Measurements from ENCODE around the gene CNGA3.
"Not testable (repeated sequence)": the region's sequence is repeated elsewhere in the genome, so short reads cannot be mapped to it uniquely, and the experiment has no call there.

Gene CNGA3

DNA sequence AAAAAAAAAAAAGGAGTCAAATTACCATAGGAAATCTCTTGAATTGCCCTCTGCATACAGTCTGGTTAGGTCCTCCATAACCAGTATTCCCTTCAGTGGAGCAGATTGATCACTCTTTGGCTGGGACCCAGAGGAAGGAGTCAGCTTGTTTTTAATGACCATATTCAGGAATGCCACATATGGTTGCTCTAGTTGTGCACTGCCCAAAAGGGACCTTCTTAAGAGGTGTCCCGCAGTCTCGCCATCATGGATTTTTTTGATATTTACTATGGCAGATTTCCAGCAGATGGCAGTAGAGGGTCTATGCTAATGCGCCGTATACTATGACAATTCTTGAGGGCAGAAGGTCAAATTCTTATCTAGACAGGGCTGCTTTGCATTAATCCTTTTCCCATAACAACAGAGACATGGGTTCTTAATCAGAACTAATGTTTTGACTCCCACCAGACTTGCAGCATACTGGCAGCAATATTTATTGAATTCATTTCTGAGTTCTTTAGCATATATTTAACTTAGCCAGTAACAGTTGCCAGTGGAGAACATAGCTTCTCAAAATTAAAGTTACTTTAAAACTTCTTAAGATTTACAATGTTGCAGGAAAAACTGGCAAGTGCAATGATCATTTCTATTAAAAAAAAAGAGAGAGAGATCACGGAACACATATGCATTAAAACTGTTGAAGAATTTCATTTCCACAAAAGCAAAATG, 66.6 kb downstream of the CNGA3 start:
- no peaks in the 10 kb centered on the region for H3K9me3 ChIP-seq (ENCODE audit: low read length)
- no peaks in the 10 kb centered on the region for H3K27me3 ChIP-seq (ENCODE audit: control insufficient read depth in 1 of 2, insufficient read depth in 2 of 2, low read length in 2 of 2)
- H3K27ac ChIP-seq (ENCODE audit: low read depth, low read length) = no peak overlapping the region
- no peak overlapping the region for H3K4me3 ChIP-seq (ENCODE audit: low read depth in 1 of 2, low read length in 2 of 2)
- H3K4me1 ChIP-seq (ENCODE audit: insufficient read depth, low read length) = no peaks in the 10 kb centered on the region
- H3K36me3 ChIP-seq (ENCODE audit: insufficient read depth, low read length) = no peaks in the 10 kb centered on the region
- no peak overlapping the region for H3K9ac ChIP-seq (ENCODE audit: low read length)

DNA sequence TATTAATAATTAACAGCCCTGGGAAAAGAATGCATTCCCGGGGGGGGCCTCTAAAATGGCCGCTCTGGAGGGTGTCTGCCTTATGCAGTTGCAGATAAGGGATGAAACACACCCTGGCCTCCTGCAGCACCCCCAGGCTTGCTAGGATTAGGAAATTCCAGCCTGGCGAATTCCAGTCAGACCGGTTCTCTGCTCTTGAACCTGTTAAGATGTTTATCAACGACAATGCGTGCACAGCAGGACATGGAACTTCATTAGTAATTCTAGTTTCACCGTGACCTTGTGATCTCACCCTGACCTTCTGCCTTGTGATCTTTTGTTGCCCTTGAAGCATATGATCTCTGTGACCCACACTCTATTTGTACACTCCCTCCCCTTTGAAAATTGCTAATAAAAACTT, 68.0 kb downstream of the CNGA3 start:
- H3K4me1 ChIP-seq (ENCODE audit: insufficient read depth, low read length); H3K9ac ChIP-seq (ENCODE audit: low read length); H3K27me3 ChIP-seq (ENCODE audit: control insufficient read depth in 1 of 2, insufficient read depth in 2 of 2, low read length in 2 of 2): not testable (repeated sequence)

DNA sequence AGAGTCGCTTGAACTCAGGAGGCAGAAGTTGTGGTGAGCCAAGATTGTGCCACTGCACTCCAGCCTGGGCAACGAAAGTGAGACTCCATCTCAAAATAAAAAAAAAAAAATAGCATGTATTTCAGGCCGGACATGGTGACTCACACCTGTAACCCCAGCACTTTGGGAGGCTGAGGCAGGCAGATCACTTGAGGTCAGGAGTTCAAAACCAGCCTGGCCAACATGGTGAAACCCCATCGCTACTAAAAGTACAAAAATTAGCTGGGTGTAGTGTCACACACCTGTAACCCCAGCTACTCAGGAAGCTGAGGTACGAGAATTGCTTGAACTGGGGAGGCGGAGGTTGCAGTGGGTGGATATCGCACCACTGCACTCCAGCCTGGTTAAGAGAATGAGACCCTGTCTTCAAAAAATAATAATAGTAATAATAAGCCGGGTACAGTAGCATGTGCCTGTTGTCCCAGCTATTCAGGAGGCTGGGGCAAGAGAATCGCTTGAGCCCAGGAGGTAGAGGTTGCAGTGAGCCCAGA, 69.5 kb downstream of the CNGA3 start:
- H3K9ac ChIP-seq (ENCODE audit: low read length) = not testable (repeated sequence)

More for the DNA sequence above, 68.0 kb downstream of the CNGA3 start:
- not testable (repeated sequence) for H3K27ac ChIP-seq (ENCODE audit: low read depth, low read length); H3K4me3 ChIP-seq (ENCODE audit: low read depth in 1 of 2, low read length in 2 of 2); H3K9me3 ChIP-seq (ENCODE audit: low read length); H3K36me3 ChIP-seq (ENCODE audit: insufficient read depth, low read length)

GRCh38 chr2:98416383-98417159, 70.3 kb downstream of the CNGA3 start:
- Histone ChIP-seq H3K36me3 (ENCODE audit: insufficient read depth, low read length) (no peaks in the 10 kb centered on the region), H3K4me1 (ENCODE audit: insufficient read depth, low read length) (no peaks in the 10 kb centered on the region), H3K27me3 (ENCODE audit: control insufficient read depth in 1 of 2, insufficient read depth in 2 of 2, low read length in 2 of 2) (no peaks in the 10 kb centered on the region), H3K9ac (ENCODE audit: low read length) (no peak overlapping the region), H3K9me3 (ENCODE audit: low read length) (no peaks in the 10 kb centered on the region), H3K27ac (ENCODE audit: low read depth, low read length) (no peak overlapping the region), H3K4me3 (ENCODE audit: low read depth in 1 of 2, low read length in 2 of 2) (no peak overlapping the region)

More for the DNA sequence above, 69.5 kb downstream of the CNGA3 start:
- H3K27ac ChIP-seq (ENCODE audit: low read depth, low read length); H3K27me3 ChIP-seq (ENCODE audit: control insufficient read depth in 1 of 2, insufficient read depth in 2 of 2, low read length in 2 of 2); H3K9me3 ChIP-seq (ENCODE audit: low read length); H3K36me3 ChIP-seq (ENCODE audit: insufficient read depth, low read length); H3K4me1 ChIP-seq (ENCODE audit: insufficient read depth, low read length); H3K4me3 ChIP-seq (ENCODE audit: low read depth in 1 of 2, low read length in 2 of 2): not testable (repeated sequence)

- Histone ChIP-seq H3K27me3 (ENCODE audit: control insufficient read depth in 1 of 2, insufficient read depth in 2 of 2, low read length in 2 of 2) (no peaks in the 10 kb centered on the region), H3K4me3 (ENCODE audit: low read depth in 1 of 2, low read length in 2 of 2) (no peak overlapping the region), H3K36me3 (ENCODE audit: insufficient read depth, low read length) (no peaks in the 10 kb centered on the region), H3K9ac (ENCODE audit: low read length) (no peak overlapping the region), H3K4me1 (ENCODE audit: insufficient read depth, low read length) (no peaks in the 10 kb centered on the region), H3K27ac (ENCODE audit: low read depth, low read length) (no peak overlapping the region), H3K9me3 (ENCODE audit: low read length) (no peaks in the 10 kb centered on the region)
Measured at GRCh38 chr2:98419544-98419943, 73.3 kb downstream of the CNGA3 start.

DNA sequence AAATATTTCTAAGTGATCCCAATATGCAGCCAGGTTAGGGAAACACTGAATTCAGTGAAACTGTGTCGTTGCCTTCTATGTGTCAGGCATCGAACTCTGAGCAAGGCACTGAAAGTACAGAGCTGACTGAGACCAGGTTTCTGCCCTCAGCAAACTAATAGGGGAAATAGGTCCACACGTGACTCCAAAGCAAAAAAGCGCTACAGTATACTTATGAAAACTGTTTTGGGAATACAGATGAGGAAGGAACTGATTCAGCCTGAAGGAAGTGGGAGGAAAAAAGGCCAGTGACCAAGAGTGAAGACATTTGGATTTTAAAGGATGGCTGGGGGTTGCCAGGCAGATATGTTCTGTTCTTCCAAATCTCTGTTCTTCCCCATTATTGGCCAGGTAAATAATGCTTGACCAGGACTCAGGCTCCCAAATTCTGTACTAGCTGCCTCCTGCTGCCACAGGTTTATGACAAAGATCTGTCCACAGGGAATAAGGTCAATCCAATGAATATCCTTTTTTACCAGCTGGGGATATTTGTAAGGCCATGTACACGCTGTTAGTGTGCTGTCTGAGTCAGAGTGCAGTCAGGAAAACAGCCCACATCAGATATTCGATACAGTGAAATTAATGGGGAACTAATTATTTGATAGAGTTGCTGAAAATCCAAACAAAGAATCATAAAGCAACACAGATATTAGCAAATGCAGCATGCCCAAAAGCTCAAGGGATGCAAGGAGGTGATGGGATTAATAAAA, 73.9 kb downstream of the CNGA3 start:
- no peak overlapping the region for H3K27ac ChIP-seq (ENCODE audit: low read depth, low read length)

DNA sequence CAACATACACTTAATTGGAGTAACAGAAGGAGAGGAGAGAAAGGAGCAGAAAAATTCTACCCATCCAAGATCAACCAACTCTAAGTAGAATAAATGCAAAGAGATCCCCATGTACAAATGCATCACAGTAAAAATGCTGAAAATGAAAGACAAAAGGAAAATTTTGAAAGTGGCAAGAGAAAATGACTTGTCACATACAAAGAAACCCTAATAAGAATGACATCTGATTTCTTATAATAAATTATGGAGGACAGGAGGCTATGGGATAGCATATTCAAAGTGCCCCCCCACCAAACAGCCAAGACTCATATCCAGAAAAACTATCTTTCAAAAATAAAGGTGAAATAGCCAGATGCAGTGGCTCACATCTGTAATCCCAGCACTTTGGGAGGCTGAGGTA, 76.2 kb downstream of the CNGA3 start:
- Histone ChIP-seq H3K27ac (ENCODE audit: low read depth, low read length) (no peak overlapping the region), H3K36me3 (ENCODE audit: insufficient read depth, low read length) (no peaks in the 10 kb centered on the region), H3K4me1 (ENCODE audit: insufficient read depth, low read length) (no peaks in the 10 kb centered on the region), H3K4me3 (ENCODE audit: low read depth in 1 of 2, low read length in 2 of 2) (no peak overlapping the region), H3K9ac (ENCODE audit: low read length) (no peak overlapping the region), H3K27me3 (ENCODE audit: control insufficient read depth in 1 of 2, insufficient read depth in 2 of 2, low read length in 2 of 2) (no peaks in the 10 kb centered on the region), H3K9me3 (ENCODE audit: low read length) (no peaks in the 10 kb centered on the region)

More for the DNA sequence above, 73.9 kb downstream of the CNGA3 start:
- H3K9me3 ChIP-seq (ENCODE audit: low read length) = no peaks in the 10 kb centered on the region
- no peak overlapping the region for H3K4me3 ChIP-seq (ENCODE audit: low read depth in 1 of 2, low read length in 2 of 2)
- H3K27me3 ChIP-seq (ENCODE audit: control insufficient read depth in 1 of 2, insufficient read depth in 2 of 2, low read length in 2 of 2) = no peaks in the 10 kb centered on the region
- no peaks in the 10 kb centered on the region for H3K36me3 ChIP-seq (ENCODE audit: insufficient read depth, low read length)
- no peaks in the 10 kb centered on the region for H3K4me1 ChIP-seq (ENCODE audit: insufficient read depth, low read length)
- H3K9ac ChIP-seq (ENCODE audit: low read length) = no peak overlapping the region

GRCh38 chr2:98426771-98427170, 80.5 kb downstream of the CNGA3 start:
- H3K4me1 ChIP-seq (ENCODE audit: insufficient read depth, low read length) = no peaks in the 10 kb centered on the region
- no peak overlapping the region for H3K4me3 ChIP-seq (ENCODE audit: low read depth in 1 of 2, low read length in 2 of 2)
- H3K36me3 ChIP-seq (ENCODE audit: insufficient read depth, low read length) = no peaks in the 10 kb centered on the region
- no peaks in the 10 kb centered on the region for H3K9me3 ChIP-seq (ENCODE audit: low read length)
- H3K9ac ChIP-seq (ENCODE audit: low read length) = no peak overlapping the region
- H3K27ac ChIP-seq (ENCODE audit: low read depth, low read length) = no peak overlapping the region
- H3K27me3 ChIP-seq (ENCODE audit: control insufficient read depth in 1 of 2, insufficient read depth in 2 of 2, low read length in 2 of 2) = no peaks in the 10 kb centered on the region

DNA sequence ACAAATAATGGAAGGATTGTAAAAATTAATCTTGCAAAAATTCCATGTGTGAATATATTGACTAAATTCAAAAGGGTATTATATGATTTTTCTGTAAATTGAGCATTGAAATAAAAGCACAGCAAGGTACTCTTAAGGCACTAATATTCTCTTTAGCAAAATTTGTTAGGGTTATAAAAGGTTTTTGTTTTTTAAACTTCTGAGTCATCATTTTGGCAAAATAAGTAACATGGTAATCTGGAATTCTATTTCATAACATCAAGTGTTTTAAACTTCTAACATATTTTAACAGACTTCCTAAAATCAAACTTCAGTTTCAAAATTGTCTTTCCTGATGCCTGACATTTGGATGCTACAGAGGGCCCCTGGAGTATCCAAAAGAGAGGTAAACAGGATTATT, 85.9 kb downstream of the CNGA3 start:
- Histone ChIP-seq H3K4me3 (ENCODE audit: low read depth in 1 of 2, low read length in 2 of 2) (no peak overlapping the region), H3K27ac (ENCODE audit: low read depth, low read length) (no peak overlapping the region), H3K9ac (ENCODE audit: low read length) (no peak overlapping the region), H3K36me3 (ENCODE audit: insufficient read depth, low read length) (no peaks in the 10 kb centered on the region), H3K27me3 (ENCODE audit: control insufficient read depth in 1 of 2, insufficient read depth in 2 of 2, low read length in 2 of 2) (no peaks in the 10 kb centered on the region), H3K9me3 (ENCODE audit: low read length) (no peaks in the 10 kb centered on the region), H3K4me1 (ENCODE audit: insufficient read depth, low read length) (no peaks in the 10 kb centered on the region)

GRCh38 chr2:98433363-98433964, 87.2 kb downstream of the CNGA3 start:
- Histone ChIP-seq H3K9ac (ENCODE audit: low read length) (no peak overlapping the region), H3K4me3 (ENCODE audit: low read depth in 1 of 2, low read length in 2 of 2) (no peak overlapping the region), H3K27ac (ENCODE audit: low read depth, low read length) (no peak overlapping the region), H3K36me3 (ENCODE audit: insufficient read depth, low read length) (no peaks in the 10 kb centered on the region), H3K4me1 (ENCODE audit: insufficient read depth, low read length) (no peaks in the 10 kb centered on the region), H3K27me3 (ENCODE audit: control insufficient read depth in 1 of 2, insufficient read depth in 2 of 2, low read length in 2 of 2) (no peaks in the 10 kb centered on the region), H3K9me3 (ENCODE audit: low read length) (no peaks in the 10 kb centered on the region)

GRCh38 chr2:98434492-98434891, 88.2 kb downstream of the CNGA3 start:
- Histone ChIP-seq H3K27me3 (ENCODE audit: control insufficient read depth in 1 of 2, insufficient read depth in 2 of 2, low read length in 2 of 2) (no peaks in the 10 kb centered on the region), H3K4me3 (ENCODE audit: low read depth in 1 of 2, low read length in 2 of 2) (no peak overlapping the region), H3K36me3 (ENCODE audit: insufficient read depth, low read length) (no peaks in the 10 kb centered on the region), H3K9me3 (ENCODE audit: low read length) (no peaks in the 10 kb centered on the region), H3K9ac (ENCODE audit: low read length) (no peak overlapping the region), H3K27ac (ENCODE audit: low read depth, low read length) (no peak overlapping the region), H3K4me1 (ENCODE audit: insufficient read depth, low read length) (no peaks in the 10 kb centered on the region)
